Loucy (cell line): ENCODE data around the gene HDAC10.

Experiments used
- H2AFZ ChIP-seq: fragments of 200-600 bp; sonication (generic); 2 replicates; pipeline ENCODE4 v1.6.0; 2016; ENCODE audit warnings: antibody characterized with exemption, mild to moderate bottlenecking, low read length, moderate library complexity
- H3F3A ChIP-seq: fragments of 200-600 bp; 2 replicates; pipeline ENCODE4 v1.6.0; 2016; ENCODE audit warnings: antibody characterized with exemption, low read depth, mild to moderate bottlenecking
- H3K27me3 ChIP-seq: fragments of 200-600 bp; sonication (generic); 2 replicates; pipeline ENCODE4 v1.6.1; 2014; ENCODE audit warnings: low read length, mild to moderate bottlenecking; ENCODE audit not compliant: insufficient read depth, poor library complexity, severe bottlenecking
- H3K36me3 ChIP-seq: fragments of 200-600 bp; sonication (generic); 2 replicates; pipeline ENCODE4 v1.6.1; 2016; ENCODE audit warnings: low read length; ENCODE audit not compliant: insufficient read depth
- H3K4me1 ChIP-seq: fragments of 200-600 bp; sonication (generic); 2 replicates; pipeline ENCODE4 v1.5.1; 2014; ENCODE audit warnings: low read length, mild to moderate bottlenecking; ENCODE audit not compliant: insufficient read depth, poor library complexity, severe bottlenecking
- H3K4me2 ChIP-seq: fragments of 200-600 bp; sonication (generic); 2 replicates; pipeline ENCODE4 v1.6.0; 2014; ENCODE audit warnings: antibody characterized with exemption, low read length, low read depth, mild to moderate bottlenecking; ENCODE audit not compliant: poor library complexity, severe bottlenecking
- H3K4me3 ChIP-seq: fragments of 200-600 bp; sonication (generic); 2 replicates; pipeline ENCODE4 v1.5.1; 2014; ENCODE audit warnings: low read length, mild to moderate bottlenecking, mixed read lengths; ENCODE audit not compliant: poor library complexity, severe bottlenecking
- H3K79me2 ChIP-seq: fragments of 200-600 bp; sonication (generic); 2 replicates; pipeline ENCODE4 v1.6.1; 2014; ENCODE audit warnings: low read length; ENCODE audit not compliant: insufficient read depth
- H3K9ac ChIP-seq: fragments of 200-600 bp; sonication (generic); 2 replicates; pipeline ENCODE4 v1.6.0; 2014; ENCODE audit warnings: mild to moderate bottlenecking, low read depth, low read length, moderate library complexity; ENCODE audit not compliant: poor library complexity, severe bottlenecking
- H3K9me2 ChIP-seq: fragments of 200-600 bp; sonication (generic); replicated peaks from 2 replicates; pipeline ENCODE4 v1.6.1; 2016; ENCODE audit warnings: low read depth, low read length, mixed read lengths
- H3K9me3 ChIP-seq: fragments of 200-600 bp; sonication (generic); 2 replicates; pipeline ENCODE4 v1.6.1; 2014; ENCODE audit warnings: mild to moderate bottlenecking, antibody characterized with exemption, low read length, low read depth; ENCODE audit not compliant: insufficient read depth
- H4K20me1 ChIP-seq: fragments of 200-600 bp; sonication (generic); 2 replicates; pipeline ENCODE4 v1.6.0; 2014; ENCODE audit warnings: antibody characterized with exemption, low read length, mild to moderate bottlenecking; ENCODE audit not compliant: insufficient read depth, poor library complexity, severe bottlenecking
- CTCF ChIP-seq: fragments of 200-600 bp; sonication (generic); conservative IDR thresholded peaks from 2 replicates; pipeline ENCODE4 v1.5.1; 2014; ENCODE audit warnings: mild to moderate bottlenecking, antibody characterized with exemption, low read length
- EZH2phosphoT487 ChIP-seq: fragments of 200-600 bp; IDR thresholded peaks from 2 replicates; pipeline ENCODE4 v1.6.1; 2018; ENCODE audit warnings: antibody characterized with exemption, mild to moderate bottlenecking, moderate library complexity, borderline replicate concordance

The HDAC10 gene

DNA sequence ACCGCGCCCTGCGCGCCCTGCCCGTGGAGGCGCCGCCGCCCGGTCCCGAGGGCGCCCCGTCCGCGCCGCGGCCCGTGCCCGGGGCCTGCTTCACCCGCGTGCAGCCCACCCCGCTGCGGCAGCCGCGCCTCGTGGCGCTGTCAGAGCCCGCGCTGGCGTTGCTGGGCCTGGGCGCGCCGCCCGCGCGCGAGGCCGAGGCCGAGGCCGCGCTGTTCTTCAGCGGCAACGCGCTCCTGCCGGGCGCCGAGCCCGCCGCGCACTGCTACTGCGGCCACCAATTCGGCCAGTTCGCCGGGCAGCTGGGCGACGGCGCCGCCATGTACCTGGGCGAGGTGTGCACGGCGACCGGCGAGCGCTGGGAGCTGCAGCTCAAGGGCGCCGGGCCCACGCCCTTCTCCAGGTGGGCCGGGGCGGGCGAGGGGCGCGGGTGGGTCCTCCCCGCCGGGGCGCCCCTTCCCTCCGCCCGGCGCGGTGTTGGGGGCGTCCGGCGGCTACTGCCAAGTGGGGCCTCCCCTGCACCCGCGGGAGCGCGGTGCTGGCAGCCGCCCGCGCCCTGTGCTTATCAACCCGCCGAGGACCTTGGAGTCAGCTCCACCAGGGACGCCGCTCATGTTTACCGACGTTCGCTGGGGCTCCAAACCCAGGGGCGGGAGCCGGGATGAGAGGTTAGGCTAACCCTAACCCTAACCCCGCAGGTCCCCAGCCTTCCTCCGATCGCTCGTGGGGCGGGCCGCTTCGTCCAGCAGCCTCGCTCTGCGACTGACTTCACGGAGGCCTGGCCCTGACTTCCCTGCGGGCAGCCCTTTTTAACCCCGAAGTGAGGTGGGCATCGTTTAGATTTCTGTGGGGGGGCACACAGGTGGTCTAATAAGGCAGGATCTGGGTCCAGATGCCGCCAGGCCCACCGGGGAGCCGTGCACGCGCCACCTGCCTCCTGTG is 49.6 kb downstream of the HDAC10 start:
- Histone ChIP-seq H3K4me3 (peak overlapping the region; percentile 84), H3K9me2 (no peaks in the 10 kb centered on the region), H3K4me2 (peak overlapping the region; percentile 98), H3F3A (no peaks in the 10 kb centered on the region), H3K36me3 (peaks cover 1% of the 10 kb centered on the region; the same call in 1 of the 2 replicates), H4K20me1 (peaks cover 19% of the 10 kb centered on the region), H3K79me2 (peaks cover 22% of the 10 kb centered on the region), H3K4me1 (peaks cover 15% of the 10 kb centered on the region), H3K9me3 (no peaks in the 10 kb centered on the region), H2AFZ (no peak overlapping the region; the same call in 1 of the 2 replicates), H3K9ac (peak overlapping the region; percentile 75), H3K27me3 (no peaks in the 10 kb centered on the region)
- TF ChIP-seq EZH2phosphoT487: no peak
- TF ChIP-seq CTCF: no peak

- H3K4me1 ChIP-seq: peaks cover 10% of the 10 kb centered on the region
- peak within 1 kb of the TSS; percentile 98 for H3K4me2 ChIP-seq
- H3K79me2 ChIP-seq: peaks cover 22% of the 10 kb centered on the region
- peak within 1 kb of the TSS; percentile 67; the same call in 1 of the 2 replicates for H2AFZ ChIP-seq
- peak within 1 kb of the TSS; percentile 75 for H3K9ac ChIP-seq
- peaks cover 7% of the 10 kb centered on the region; the same call in 1 of the 2 replicates for H3K36me3 ChIP-seq
- H3K4me3 ChIP-seq: peak within 1 kb of the TSS; percentile 84
- no peaks in the 10 kb centered on the region for H3K9me2 ChIP-seq
- peaks cover 19% of the 10 kb centered on the region for H4K20me1 ChIP-seq
- H3F3A ChIP-seq: no peaks in the 10 kb centered on the region
- no peaks in the 10 kb centered on the region for H3K27me3 ChIP-seq
- no peak for TF ChIP-seq CTCF
- no peak for TF ChIP-seq EZH2phosphoT487
- H3K9me3 ChIP-seq: no peaks in the 10 kb centered on the region
These were observed 50.4 kb downstream of the HDAC10 start, which contains the start of gene SELENOO for GRCh38 chr22:50200461-50201190. SELENOO (plus strand) TSS chr22:50201011; CDS start chr22:50201037, 26 bp downstream.

- Histone ChIP-seq H3K4me2 (peak overlapping the region; percentile 79), H3K9ac (peak overlapping the region; percentile 61), H3F3A (no peaks in the 10 kb centered on the region), H3K4me1 (peaks cover 10% of the 10 kb centered on the region), H2AFZ (peak overlapping the region; percentile 67; the same call in 1 of the 2 replicates), H3K36me3 (peaks cover 10% of the 10 kb centered on the region; the same call in 1 of the 2 replicates), H3K79me2 (peaks cover 25% of the 10 kb centered on the region), H3K9me2 (no peaks in the 10 kb centered on the region), H3K4me3 (peak overlapping the region; percentile 84), H3K9me3 (no peaks in the 10 kb centered on the region), H3K27me3 (no peaks in the 10 kb centered on the region), H4K20me1 (peaks cover 19% of the 10 kb centered on the region)
- TF ChIP-seq CTCF (no peak), EZH2phosphoT487 (no peak)
These were observed 51.1 kb downstream of the HDAC10 start for GRCh38 chr22:50199829-50200460.
